Activated naive CD4-positive, alpha-beta T cell treated with anti-CD3 and anti-CD28 coated beads for 36 hours (primary cell): ENCODE data around the gene RPL26. TPM values are rescaled to one million over a fixed set of nuclear protein-coding genes. Genes with fewer than 3 reads are reported as not detected.
"Not testable (repeated sequence)": the region's sequence is repeated elsewhere in the genome, so short reads cannot be mapped to it uniquely, and the experiment has no call there.

Source experiments
- CTCF ChIA-PET: fragments of 350-600 bp; sonication (Branson Sonifier 250); formaldehyde crosslinking; loops from one replicate; lab custom pipeline; 2021; ENCODE audit warnings: antibody characterized with exemption; lab: Charles Lee
- DNase-seq: peaks from one replicate; pipeline ENCODE4 v3.0.0-alpha.2; 2020
- H3K27ac Mint-ChIP-seq: one replicate; pipeline ENCODE4 v1.8.0; 2021; ENCODE audit warnings: mild to moderate bottlenecking, mixed read lengths
- H3K27me3 Mint-ChIP-seq: one replicate; pipeline ENCODE4 v1.8.0; 2021; ENCODE audit warnings: low read depth, mixed read lengths
- H3K36me3 Mint-ChIP-seq: one replicate; pipeline ENCODE4 v1.8.0; 2021; ENCODE audit warnings: low read depth, mixed read lengths
- H3K4me1 Mint-ChIP-seq: one replicate; pipeline ENCODE4 v1.8.0; 2021; ENCODE audit warnings: low read depth, mixed read lengths
- H3K4me3 Mint-ChIP-seq: one replicate; pipeline ENCODE4 v1.8.0; 2021; ENCODE audit warnings: mild to moderate bottlenecking, moderate library complexity, mixed read lengths
- H3K9me3 Mint-ChIP-seq: one replicate; pipeline ENCODE4 v1.8.0; 2021; ENCODE audit warnings: mixed read lengths
- intact Hi-C: fragments of 100-400 bp; cut with micrococcal nuclease; formaldehyde crosslinking; loops from one replicate; pipeline ENCODE4 v1.15.1; 2023
- total RNA-seq, 2 experiments: library from RNA; stranded (reverse); gene quantifications; one replicate each; pipeline ENCODE4 v1.2.3, GENCODE V29; 2021

Gene RPL26
- total RNA-seq, 2 experiments from 2014 or later = 3,652 to 3,827 TPM

GRCh38 chr17:8393470-8394231 lies 10.7 kb upstream of the RPL26 start:
- Mint-ChIP-seq H3K27ac (peak overlapping the region; percentile 66), H3K36me3 (no peaks in the 10 kb centered on the region), H3K27me3 (peaks cover 3% of the 10 kb centered on the region), H3K9me3 (no peaks in the 10 kb centered on the region), H3K4me1 (peaks cover 10% of the 10 kb centered on the region), H3K4me3 (no peak overlapping the region)
- CTCF ChIA-PET = interaction anchor here (1.1 to 1.8 kb wide), 2 partner anchors 10 kb away, joined by 4 read pairs; no protein-coding TSS in a partner anchor
- DNase-seq = peak; percentile 64
- intact Hi-C loops = no loop called here

GRCh38 chr17:8392674-8393469 lies 9.9 kb upstream of the RPL26 start:
- H3K27me3 Mint-ChIP-seq = peaks cover 3% of the 10 kb centered on the region
- no peaks in the 10 kb centered on the region for H3K9me3 Mint-ChIP-seq
- CTCF ChIA-PET = interaction anchor here (1.8 kb wide), 1 partner anchor 9 kb away, joined by 4 read pairs; no protein-coding TSS in a partner anchor
- DNase-seq = no peak
- no peak overlapping the region for H3K4me3 Mint-ChIP-seq
- H3K4me1 Mint-ChIP-seq = peaks cover 10% of the 10 kb centered on the region
- intact Hi-C loops = no loop called here
- no peaks in the 10 kb centered on the region for H3K36me3 Mint-ChIP-seq
- H3K27ac Mint-ChIP-seq = peak overlapping the region; percentile 66

- no peaks in the 10 kb centered on the region for H3K27me3 Mint-ChIP-seq
- no peak for DNase-seq
- H3K4me1 Mint-ChIP-seq = peaks cover 10% of the 10 kb centered on the region
- CTCF ChIA-PET = interaction anchor here (1.8 kb wide), 1 partner anchor 9 kb away, joined by 4 read pairs; no protein-coding TSS in a partner anchor
- no peak overlapping the region for H3K4me3 Mint-ChIP-seq
- no peak overlapping the region for H3K27ac Mint-ChIP-seq
- intact Hi-C loops = no loop called here
- no peaks in the 10 kb centered on the region for H3K9me3 Mint-ChIP-seq
- no peaks in the 10 kb centered on the region for H3K36me3 Mint-ChIP-seq
Measured at GRCh38 chr17:8392274-8392673, 9.3 kb upstream of the RPL26 start.

GRCh38 chr17:8391711-8392110 lies 8.7 kb upstream of the RPL26 start:
- H3K4me3 Mint-ChIP-seq = no peak overlapping the region
- intact Hi-C loops = no loop called here
- H3K4me1 Mint-ChIP-seq = peaks cover 10% of the 10 kb centered on the region
- H3K36me3 Mint-ChIP-seq = no peaks in the 10 kb centered on the region
- CTCF ChIA-PET = interaction anchor here (0.6 to 1.8 kb wide), 3 partner anchors 8 to 89 kb away, joined by 3 to 4 read pairs (median 3); partner anchors contain the start of gene KRABD2
- no peaks in the 10 kb centered on the region for H3K9me3 Mint-ChIP-seq
- H3K27ac Mint-ChIP-seq = no peak overlapping the region
- no peaks in the 10 kb centered on the region for H3K27me3 Mint-ChIP-seq
- DNase-seq = no peak

GRCh38 chr17:8387914-8388651 lies 5.1 kb upstream of the RPL26 start:
- intact Hi-C loops = no loop called here
- H3K27ac Mint-ChIP-seq = no peak overlapping the region
- H3K9me3 Mint-ChIP-seq = no peaks in the 10 kb centered on the region
- H3K4me1 Mint-ChIP-seq = peaks cover 13% of the 10 kb centered on the region
- no peaks in the 10 kb centered on the region for H3K27me3 Mint-ChIP-seq
- no peak for DNase-seq
- peaks cover under 1% of the 10 kb centered on the region for H3K36me3 Mint-ChIP-seq
- CTCF ChIA-PET = no interaction called here
- H3K4me3 Mint-ChIP-seq = no peak overlapping the region

GRCh38 chr17:8386841-8387240 lies 3.8 kb upstream of the RPL26 start:
- Mint-ChIP-seq H3K4me1 (peaks cover 24% of the 10 kb centered on the region), H3K27me3 (no peaks in the 10 kb centered on the region), H3K27ac (no peak overlapping the region), H3K9me3 (no peaks in the 10 kb centered on the region), H3K4me3 (no peak overlapping the region), H3K36me3 (peaks cover 12% of the 10 kb centered on the region)
- CTCF ChIA-PET = interaction anchor here (1.0 to 2.0 kb wide), 2 partner anchors 10 to 360 kb away, joined by 3 to 7 read pairs; partner anchors contain the start of gene KRABD2
- intact Hi-C loops = no loop called here
- DNase-seq = no peak

GRCh38 chr17:8384801-8385378 lies 1.9 kb upstream of the RPL26 start:
- Mint-ChIP-seq H3K4me3 (peak overlapping the region; percentile 99), H3K36me3 (peaks cover 32% of the 10 kb centered on the region), H3K27me3 (no peaks in the 10 kb centered on the region), H3K9me3 (no peaks in the 10 kb centered on the region), H3K27ac (peak overlapping the region; percentile 77), H3K4me1 (peaks cover 41% of the 10 kb centered on the region)
- CTCF ChIA-PET = interaction anchor here (2.1 kb wide), 1 partner anchor 362 kb away, joined by 16 read pairs; no protein-coding TSS in a partner anchor
- intact Hi-C loops = loop anchor here (5.0 kb wide), 6 partner anchors 248 to 1373 kb away; partner anchors contain the start of genes CNTROB, HES7, RNASEK and TRAPPC1
- no peak for DNase-seq

- H3K27ac Mint-ChIP-seq = peak overlapping the region; percentile 98
- peaks cover 49% of the 10 kb centered on the region for H3K36me3 Mint-ChIP-seq
- H3K27me3 Mint-ChIP-seq = no peaks in the 10 kb centered on the region
- no peaks in the 10 kb centered on the region for H3K9me3 Mint-ChIP-seq
- H3K4me1 Mint-ChIP-seq = peaks cover 59% of the 10 kb centered on the region
- CTCF ChIA-PET = interaction anchor here (1.6 kb wide), 1 partner anchor 54 kb away, joined by 4 read pairs; no protein-coding TSS in a partner anchor
- H3K4me3 Mint-ChIP-seq = peak overlapping the region; percentile 99
- intact Hi-C loops = loop anchor here (1.0 to 5.0 kb wide), 12 partner anchors 52 to 1371 kb away; partner anchors contain the start of genes CNTROB, CTC1, HES7 and MYH10
- no peak for DNase-seq
Measured at GRCh38 chr17:8382880-8383142, 182 bp downstream of the RPL26 start.

- H3K4me3 Mint-ChIP-seq = peak overlapping the region; percentile 99
- intact Hi-C loops = loop anchor here (2.0 to 5.0 kb wide), 8 partner anchors 87 to 1370 kb away; partner anchors contain the start of genes CNTROB, HES7, RNASEK and SLC25A35
- no peaks in the 10 kb centered on the region for H3K9me3 Mint-ChIP-seq
- no peaks in the 10 kb centered on the region for H3K27me3 Mint-ChIP-seq
- peaks cover 54% of the 10 kb centered on the region for H3K36me3 Mint-ChIP-seq
- DNase-seq = no peak
- CTCF ChIA-PET = interaction anchor here (1.6 kb wide), 1 partner anchor 55 kb away, joined by 4 read pairs; no protein-coding TSS in a partner anchor
- H3K27ac Mint-ChIP-seq = peak overlapping the region; percentile 98
- H3K4me1 Mint-ChIP-seq = peaks cover 63% of the 10 kb centered on the region
Measured at GRCh38 chr17:8382052-8382879, 727 bp downstream of the RPL26 start.

- peak overlapping the region; percentile 99 for H3K4me3 Mint-ChIP-seq
- CTCF ChIA-PET = no interaction called here
- H3K9me3 Mint-ChIP-seq = no peaks in the 10 kb centered on the region
- no peak overlapping the region for H3K27ac Mint-ChIP-seq
- intact Hi-C loops = loop anchor here (5.0 kb wide), 6 partner anchors 243 to 1368 kb away; partner anchors contain the start of genes CNTROB, HES7, RNASEK and TRAPPC1
- no peak for DNase-seq
- no peaks in the 10 kb centered on the region for H3K27me3 Mint-ChIP-seq
- peaks cover 77% of the 10 kb centered on the region for H3K4me1 Mint-ChIP-seq
- peaks cover 62% of the 10 kb centered on the region for H3K36me3 Mint-ChIP-seq
Measured at GRCh38 chr17:8380049-8380448, 2.9 kb downstream of the RPL26 start.

GRCh38 chr17:8378117-8378516 lies 4.9 kb downstream of the RPL26 start:
- DNase-seq, H3K9me3 Mint-ChIP-seq, intact Hi-C loops, H3K27me3 Mint-ChIP-seq, H3K27ac Mint-ChIP-seq: not testable (repeated sequence)
- Mint-ChIP-seq H3K4me3 (peak overlapping the region; percentile 32), H3K4me1 (peaks cover 70% of the 10 kb centered on the region), H3K36me3 (peaks cover 62% of the 10 kb centered on the region)
- CTCF ChIA-PET = interaction anchor here (1.6 kb wide), 1 partner anchor 9 kb away, joined by 7 read pairs; no protein-coding TSS in a partner anchor
